Stimulated activated CD4-positive, alpha-beta T cell treated with anti-CD3 and anti-CD28 coated beads, Interleukin-12 subunit alpha, Interleukin-12 subunit beta, amount 100 ng/mL, for 24 hours (primary cell): ENCODE results near the gene TMIGD2.
"Not testable (repeated sequence)": the region's sequence is repeated elsewhere in the genome, so short reads cannot be mapped to it uniquely, and the experiment has no call there.

Source experiments
- DNase-seq, 2 experiments: peaks; one replicate each; pipeline ENCODE4 v3.0.0-alpha.2; 2020; ENCODE audit warnings: low read depth in 2 of 2

The TMIGD2 gene, protein sequence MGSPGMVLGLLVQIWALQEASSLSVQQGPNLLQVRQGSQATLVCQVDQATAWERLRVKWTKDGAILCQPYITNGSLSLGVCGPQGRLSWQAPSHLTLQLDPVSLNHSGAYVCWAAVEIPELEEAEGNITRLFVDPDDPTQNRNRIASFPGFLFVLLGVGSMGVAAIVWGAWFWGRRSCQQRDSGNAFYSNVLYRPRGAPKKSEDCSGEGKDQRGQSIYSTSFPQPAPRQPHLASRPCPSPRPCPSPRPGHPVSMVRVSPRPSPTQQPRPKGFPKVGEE

DNA sequence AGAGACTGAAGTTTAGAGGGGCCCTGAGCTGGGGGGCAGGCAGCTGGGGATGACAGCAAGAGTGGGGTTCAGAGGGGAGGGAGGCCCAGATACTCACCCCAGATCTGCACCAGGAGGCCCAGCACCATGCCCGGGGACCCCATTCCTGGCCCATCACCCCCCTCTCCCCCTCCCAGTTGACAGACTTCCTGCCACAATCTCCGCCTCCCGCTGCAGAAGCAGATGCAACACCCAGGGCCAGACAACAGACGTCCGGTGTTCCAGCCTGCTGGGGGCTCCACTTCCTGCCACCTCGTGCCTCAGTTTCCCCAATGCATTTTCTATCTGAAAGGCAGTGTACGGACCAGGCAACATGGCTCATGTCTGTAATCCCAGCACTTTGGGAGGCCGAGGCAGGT is at the start of gene TMIGD2:
Gene TMIGD2, minus strand, starts transcription at position 147 of the 398 bp plus-strand sequence. Its CDS starts 4 bp downstream, at position 143.
- DNase-seq, result no peak

DNA sequence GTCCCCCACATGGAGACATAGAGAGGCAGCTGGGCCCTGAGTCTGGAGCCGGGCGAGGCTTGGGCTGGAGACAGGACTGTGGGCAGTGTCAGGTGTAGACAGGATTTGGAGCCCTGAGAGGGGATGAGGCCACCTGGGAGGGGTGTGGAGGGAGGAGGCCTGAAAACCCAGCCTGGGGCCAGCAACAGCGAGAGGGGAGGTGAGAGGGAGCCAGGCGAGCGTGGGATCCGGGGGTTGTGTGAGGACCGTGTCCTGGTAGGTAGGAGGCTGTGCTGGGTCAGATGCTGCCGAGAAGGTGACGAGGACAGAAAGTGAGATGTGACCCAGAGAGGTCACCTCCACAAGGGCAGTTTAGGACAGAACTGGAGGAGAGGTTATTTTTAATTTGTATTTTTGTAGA is 48.5 kb upstream of the TMIGD2 start:
- no peak for DNase-seq

DNA sequence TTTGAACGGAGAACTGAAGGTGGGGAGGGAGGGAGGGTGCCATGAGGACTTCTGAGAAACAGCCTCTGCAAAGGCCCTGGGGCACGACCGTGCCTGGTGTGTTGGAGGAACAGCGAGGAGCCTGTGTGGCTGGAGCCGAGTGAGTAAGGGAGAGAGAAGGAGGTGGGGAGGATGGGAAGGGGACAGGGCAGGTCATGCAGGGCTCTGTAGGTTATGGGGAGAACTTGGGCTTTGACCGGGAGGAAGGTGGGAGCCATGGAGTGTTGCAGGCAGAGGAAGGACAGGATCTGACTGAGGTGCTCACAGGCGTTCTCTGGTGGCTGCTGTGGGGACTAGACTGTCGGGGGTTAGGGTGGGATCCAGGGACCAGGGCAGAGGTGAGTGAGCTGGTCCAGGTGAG is 47.9 kb upstream of the TMIGD2 start:
- no peak for DNase-seq

DNA sequence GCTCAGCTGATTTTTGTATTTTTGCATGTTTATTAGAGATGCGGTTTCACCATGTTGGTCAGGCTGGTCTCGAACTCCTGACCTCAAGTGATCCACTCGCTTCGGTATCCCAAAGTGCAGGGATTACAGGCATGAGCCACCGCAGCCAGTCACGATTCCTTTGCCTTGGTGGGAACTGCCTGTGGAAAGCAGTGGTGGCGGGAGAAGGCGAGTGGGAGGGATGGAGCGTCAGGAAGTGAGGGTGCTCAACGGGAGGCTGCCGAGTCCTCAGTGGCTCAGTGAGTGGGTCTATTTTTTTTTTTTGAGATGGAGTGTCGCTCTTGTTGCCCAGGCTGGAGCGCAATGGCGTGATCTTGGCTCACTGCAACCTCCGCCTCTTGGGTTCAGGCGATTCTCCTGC is 47.0 kb upstream of the TMIGD2 start:
- DNase-seq, result not testable (repeated sequence)

DNA sequence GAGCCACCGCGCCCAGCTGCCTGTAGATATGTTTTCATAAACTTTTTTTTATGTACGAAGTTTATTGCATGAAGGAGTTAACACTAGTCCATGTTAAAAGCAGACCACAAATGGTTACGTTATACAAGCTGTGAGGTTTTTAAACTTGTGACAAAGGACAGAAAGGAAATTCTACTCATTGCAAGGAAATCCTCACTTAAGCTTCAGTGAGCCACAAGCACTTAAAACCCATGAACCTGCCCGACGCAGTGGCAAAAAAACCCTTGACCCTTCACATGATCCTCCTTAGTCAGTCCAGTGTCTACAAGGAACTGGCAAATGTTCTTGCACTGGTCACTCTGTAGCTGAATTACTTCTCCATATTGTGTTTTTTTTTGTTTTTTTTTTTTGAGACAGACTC is 45.3 kb upstream of the TMIGD2 start:
- no peak for DNase-seq

DNA sequence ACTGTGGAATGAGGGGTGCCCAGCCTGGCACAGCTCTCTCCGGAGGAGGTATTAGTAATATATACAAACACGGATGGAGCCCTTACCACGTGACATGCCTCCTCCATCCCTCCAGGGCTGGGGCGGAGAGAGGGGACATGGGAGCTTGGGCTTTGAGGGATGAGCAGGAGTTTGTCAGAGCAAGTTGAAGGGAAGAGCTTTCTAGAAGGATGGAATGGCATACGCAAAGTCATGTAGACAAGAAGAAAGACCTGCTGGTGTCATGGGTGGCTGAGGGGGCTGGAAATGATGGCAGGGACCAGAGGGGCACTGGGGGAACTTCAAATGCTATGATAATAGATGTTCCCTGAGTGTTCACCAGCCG is 43.8 kb upstream of the TMIGD2 start:
- no peak for DNase-seq

DNA sequence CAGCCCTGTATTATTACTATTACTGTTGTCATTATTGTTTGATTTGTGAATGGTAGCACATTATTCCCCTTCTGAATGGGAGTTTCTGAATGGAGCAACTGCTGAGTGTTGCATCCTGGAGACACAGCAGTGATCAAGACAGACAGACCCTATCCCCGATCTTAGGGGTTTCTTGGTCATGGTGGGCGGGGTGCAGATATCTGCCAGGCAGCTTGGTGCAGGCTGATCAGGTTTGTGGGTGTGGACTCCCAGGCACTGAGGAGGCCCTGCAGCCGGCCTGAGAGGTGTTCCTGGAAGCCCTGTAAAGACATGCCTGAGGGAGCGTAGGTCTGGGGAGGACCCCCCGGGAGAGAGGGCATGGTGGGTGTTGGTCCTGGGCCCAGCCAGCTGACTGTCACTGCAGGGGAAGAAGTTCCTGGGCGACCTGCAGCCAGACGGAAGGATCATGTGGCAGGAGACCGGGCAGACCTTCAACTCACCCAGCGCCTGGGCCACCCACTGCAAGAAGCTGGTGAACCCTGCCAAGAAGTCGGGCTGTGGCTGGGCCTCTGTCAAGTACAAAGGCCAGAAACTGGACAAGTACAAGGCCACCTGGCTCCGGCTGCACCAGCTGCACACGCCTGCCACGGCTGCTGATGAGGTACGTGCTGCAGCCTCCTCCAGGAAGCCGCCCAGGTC is 43.3 kb upstream of the TMIGD2 start:
- DNase-seq, result no peak

DNA sequence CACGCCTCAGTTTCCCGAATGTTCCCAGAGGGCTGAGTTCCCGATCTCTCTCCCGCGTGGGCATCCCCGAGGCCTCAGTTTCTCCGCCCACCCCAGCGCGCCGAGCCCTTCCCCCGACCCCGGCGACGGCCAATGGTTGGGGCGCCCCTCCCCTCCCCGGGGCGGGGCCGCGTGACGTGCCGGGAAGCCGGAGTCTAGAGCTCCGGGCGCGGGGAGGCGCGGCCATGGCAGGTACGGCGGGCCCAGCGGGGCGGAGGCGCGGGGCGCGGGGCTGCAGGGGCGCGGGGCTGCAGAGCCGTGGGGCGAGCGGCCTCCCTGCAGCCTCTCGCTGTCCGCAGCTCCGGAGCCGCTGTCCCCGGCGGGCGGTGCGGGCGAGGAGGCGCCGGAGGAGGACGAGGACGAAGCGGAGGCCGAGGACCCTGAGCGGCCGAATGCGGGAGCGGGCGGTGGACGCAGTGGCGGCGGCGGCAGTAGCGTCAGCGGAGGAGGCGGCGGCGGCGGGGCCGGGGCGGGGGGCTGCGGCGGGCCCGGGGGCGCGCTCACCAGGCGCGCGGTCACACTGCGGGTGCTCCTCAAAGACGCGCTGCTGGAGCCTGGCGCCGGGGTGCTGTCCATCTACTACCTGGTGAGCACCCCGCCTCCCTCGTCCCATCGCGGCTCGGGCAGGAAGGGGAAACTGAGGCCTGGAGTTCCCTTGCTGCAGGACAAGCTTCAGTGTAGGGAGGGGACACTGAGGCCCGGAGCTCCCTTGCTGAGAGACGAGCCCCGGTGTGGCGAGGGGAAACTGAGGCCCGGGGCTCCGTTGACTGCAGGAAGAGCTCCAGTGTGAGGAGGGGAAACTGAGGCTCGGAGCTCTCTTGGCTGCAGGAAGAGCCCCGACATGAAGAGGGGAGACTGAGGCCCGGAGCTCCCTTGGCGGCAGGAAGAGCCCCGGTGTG is 41.5 kb upstream of the TMIGD2 start, which contains the start of gene MPND:
Gene MPND, plus strand, starts transcription at position 193 of the 938 bp plus-strand sequence. Its CDS starts 32 bp downstream, at position 225.
- peak; percentile 86 to 95 for DNase-seq

DNA sequence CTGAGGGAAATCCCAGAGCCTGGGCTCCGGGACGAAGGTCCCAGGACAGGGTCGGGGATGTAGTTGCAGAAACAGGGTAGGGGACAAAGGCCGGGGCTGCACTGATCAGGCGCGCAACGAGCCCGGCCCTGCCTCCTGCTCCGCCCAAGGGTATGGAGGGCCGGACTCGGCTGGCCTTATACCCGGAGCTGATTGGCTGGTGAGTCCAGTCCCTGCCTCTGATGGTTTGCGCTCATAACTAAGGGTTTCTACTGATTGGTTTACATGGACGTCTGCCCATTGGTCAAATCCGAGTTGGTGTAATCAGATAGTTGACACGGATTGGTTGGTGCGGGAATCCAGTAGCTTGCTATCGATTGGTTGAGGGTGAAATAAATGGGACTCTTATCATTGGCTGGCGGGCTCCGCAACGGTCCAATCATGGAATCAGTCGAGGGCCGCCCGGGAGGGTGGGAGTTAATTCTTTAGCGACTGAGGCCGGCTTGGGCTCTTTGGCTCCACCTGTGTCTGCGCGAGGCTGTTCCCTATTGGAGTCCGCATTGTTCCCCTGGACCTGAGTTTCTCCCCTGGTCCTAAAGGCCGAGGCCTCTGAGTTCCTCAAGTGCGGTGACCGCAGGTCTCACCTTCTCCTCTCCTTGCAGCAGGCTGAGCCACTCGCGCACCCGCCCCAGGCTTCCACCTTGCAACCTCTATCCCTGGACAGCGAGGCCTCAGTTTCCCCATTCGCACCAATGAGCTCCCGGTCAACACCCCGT is 40.6 kb upstream of the TMIGD2 start:
- DNase-seq, result peak; percentile 86 to 88

DNA sequence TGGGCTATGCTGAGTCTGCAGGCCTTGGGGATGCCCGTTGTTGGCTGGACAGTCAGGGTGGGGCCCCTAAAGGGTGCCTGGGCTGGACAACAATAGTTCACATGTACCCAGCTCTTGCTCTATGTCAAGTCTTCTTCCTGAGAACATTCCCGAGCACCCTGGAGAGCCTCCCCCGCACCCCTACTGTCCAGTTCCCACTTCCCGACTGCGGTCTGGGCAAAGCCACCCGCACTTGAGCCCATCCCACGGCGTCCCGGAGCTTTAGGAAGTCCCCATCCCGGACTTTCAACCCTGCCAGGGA is 40.1 kb upstream of the TMIGD2 start:
- DNase-seq, result no peak

DNA sequence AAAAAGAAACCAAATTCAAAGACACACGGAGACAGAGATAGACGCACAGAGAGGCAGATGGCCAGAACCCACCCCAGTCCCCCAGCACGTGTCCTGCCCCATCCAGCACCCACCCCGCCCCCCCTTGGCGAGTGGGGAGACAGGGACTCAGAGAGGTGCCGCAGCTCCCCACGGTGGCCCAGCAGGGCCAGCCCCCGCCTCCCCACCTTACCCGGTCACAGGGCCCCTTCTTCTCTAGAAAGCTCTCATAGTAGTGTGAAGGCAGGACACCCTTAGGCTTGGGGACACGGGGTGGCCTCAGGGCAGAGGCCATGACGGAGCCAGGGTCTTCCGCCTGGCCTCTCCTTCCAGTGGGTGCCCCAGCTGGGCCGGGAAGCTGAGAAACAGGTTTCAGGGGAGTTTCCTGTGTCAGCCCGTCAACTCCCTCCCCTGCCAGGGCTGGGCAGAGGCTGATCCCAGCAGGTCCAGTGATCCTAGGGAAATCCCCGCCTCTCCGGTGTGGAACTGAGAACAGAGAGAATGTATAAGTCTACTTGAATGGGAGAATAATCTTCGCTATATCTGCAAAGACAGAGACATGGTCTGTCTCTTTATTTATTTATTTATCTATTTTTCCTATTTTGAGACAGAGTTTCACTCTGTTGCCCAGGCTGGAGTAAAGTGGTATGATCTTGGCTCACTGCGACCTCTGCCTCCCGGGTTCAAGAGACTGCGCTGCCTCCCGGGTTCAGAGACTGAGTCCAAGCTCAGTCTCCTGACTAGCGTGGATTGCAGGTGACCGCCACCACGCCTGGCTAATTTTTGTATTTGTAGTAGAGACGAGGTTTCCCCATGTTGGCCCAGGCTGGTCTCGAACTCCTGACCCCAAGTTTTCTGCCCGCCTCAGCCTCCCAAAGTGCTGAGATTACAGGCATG is 36.5 kb upstream of the TMIGD2 start, which contains the start of gene STAP2:
Gene STAP2, minus strand, starts transcription at position 387 of the 915 bp plus-strand sequence. Its CDS starts 74 bp downstream, at position 313.
- DNase-seq, result no peak

DNA sequence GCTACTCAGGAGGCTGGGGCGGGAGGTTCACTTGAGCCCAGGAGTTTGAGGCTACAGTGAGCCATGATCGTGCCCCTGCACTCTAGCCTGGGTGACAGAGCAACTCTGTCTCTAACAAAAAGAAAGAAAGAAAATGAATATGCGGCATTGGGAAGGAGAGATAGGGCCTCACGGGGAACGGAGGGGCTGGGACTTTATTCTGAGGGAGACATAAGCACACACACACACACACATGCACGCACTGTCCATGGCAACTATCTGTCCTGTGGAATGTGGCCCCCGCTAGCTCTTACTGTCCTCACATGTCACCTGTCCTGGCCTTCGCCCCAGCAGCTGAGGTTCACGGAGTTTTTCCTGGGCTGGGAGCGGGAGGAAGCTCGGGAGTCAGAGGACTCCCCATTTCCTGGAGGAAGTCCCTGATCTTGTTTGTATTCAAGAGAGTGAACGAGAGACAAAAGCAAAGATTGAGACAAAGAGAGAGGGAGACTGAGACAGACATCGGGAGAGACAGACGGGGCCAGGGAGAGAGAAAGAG is 35.8 kb upstream of the TMIGD2 start:
- DNase-seq, result no peak

DNA sequence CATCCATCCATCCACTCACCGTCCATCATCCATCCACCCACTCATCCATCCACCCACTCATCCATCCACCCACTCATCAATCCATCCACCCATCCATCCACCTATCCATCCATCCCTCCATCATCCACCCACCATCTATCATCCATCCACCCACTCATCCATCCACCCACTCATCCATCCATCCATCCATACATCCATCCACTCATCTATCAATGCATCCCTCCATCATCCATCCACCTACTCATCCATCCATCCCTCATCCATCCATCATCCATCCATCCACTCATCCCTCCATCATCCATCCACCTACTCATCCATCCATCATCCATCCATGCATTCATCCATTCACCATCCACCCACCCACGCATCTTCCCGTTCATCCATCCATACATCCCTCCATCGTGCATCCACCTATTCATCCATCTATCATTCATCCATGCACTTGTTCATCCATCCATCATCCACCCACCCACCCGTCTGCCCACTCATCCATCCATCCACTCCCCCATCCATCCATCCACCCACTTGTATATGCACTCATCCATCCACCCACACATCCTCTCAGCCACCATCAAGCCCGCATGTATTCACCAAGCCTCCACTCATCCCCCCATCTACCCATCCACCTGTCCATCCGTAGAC is 32.9 kb upstream of the TMIGD2 start:
- no peak for DNase-seq

DNA sequence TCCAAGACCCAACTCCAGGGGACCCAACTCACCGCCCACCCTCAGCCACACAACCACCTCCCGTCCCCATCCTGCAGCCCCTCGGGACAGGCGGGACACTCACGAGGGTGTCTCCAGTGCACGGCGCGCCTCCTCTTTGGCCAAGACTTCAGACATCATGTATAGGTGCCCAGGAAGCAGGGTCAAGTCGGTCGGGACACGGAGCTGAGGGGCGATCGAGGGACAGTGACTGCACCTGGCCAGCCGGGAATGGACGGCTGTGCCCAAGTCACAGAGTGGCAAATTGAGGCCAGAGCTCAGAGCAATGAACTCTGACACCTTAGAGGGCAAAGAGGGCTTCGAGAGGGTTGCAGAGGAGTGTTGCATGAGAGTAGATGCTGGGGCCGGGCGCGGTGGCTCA is 27.7 kb upstream of the TMIGD2 start:
- DNase-seq, result no peak

DNA sequence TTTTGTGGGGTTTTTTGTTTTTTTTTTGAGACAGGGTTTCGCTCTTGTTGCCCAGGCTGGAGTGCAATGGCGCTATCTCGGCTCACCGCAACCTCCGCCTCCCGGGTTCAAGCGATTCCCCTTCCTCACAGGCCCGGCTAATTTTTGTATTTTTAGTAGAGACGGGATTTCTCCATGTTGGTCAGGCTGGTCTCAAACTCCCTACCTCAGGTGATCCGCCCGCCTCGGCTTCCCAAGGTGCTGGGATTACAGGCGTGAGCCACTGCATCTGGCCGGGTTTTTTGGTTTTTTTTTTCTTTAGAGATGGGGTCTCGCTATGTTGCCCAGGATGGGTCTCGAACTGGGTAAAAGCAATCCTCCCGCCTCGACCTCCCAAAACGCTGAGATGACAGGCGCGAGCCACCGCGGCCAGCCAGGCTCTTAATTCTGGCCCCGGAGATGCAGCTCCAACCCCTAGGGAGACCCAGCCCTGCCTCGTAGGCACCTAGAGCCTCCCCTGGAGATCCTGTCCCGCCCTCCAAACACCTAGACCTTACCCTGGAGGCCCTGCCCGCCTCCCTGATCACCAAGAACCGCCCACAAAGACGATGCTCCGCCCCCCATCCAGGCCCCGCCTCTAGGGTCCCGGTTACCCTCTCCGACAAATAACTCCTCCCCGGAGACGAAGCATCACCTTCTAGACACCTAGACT is 26.9 kb upstream of the TMIGD2 start:
- peak in 1 of 2 experiments; percentile 64 for DNase-seq

DNA sequence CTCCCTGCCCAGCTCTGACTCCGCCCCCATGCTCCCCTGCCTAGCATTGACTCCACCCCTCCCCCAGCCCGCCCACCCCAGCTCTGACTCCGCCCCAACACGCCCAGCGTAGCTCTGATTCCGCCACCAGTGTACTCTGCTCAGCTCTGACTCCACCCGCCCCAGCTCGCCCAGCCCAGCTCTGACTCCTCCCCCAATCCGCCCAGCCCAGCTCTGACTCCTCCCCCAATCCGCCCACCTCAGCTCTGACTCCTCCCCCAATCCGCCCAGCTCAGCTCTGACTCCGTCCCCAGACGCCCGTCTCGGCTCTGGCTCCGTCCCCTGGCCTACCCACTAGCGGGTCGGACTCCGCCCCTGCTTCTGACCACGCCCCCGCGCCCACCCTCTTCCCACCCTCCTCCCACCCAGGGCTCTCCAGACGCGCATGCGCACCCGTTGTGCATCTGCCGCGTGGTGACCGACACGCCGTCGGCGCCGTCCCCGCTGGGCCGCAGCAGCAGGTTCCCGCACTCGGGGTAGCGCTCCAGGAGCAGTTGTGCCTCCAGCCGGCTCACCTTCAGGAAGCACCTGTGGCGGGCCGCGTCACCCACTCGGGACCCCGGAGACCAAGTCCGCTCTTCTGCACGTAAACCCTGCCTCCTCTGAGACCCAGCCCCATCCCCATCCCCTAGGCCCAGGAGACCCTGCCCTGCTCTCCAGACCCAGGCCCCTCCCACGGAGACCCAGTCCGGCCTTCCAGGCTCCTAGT is 26.2 kb upstream of the TMIGD2 start:
- DNase-seq, result peak; percentile 98 to 99

DNA sequence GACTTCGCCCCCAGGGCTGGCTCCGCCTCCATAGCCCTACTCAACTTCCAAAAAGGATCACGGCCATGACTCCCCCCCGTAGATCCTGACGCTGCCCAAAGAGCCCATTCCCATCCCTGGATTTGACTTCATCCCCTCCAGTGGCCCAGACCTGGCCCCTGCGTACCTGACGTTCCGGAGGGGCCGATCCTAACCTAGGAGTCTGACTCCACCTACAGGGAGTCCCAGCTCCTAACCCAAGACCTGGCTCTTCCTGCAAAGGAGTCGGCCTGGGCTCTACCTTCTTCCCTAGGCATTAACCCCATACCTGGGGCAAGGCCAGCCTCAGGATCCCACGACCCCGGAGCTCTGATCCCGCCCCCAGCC is 25.7 kb upstream of the TMIGD2 start:
- DNase-seq, result no peak

DNA sequence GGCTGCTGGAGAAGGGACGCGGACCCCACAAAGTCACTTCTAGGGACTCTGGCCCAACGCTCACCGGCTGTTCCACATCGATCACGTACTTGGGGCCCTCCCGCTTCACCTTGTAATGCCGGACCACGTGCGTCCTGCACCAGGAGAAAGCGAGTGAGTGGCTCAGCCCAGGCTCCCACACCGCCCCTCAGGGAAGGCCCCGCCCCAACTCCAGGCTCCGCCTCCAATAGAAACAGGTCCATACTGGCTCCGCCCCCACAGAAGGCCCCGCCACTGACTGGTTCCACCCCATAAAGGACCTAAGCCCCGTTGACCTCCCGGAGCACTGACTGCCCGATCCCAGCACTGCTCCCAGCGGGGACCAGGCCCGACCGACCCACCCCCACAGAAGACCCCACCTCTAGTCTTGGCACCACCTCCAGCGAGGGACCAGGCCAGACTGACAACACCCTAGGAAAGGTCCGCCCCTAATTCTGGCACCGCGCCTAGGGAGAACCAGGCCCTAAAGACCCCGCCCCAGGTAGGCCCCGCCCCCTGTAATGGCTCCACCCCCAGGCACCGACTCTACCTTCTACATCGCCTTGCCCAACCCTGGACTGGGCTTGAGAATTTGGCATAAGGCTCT is 25.2 kb upstream of the TMIGD2 start:
- peak; percentile 60 to 81 for DNase-seq
